ENCODE measurements around the gene KIAA0232. TPM values are rescaled to one million over a fixed set of nuclear protein-coding genes. Genes with fewer than 3 reads are reported as not detected.

Gene KIAA0232
- total and polyA plus RNA-seq, 10 of the 15 experiments (the other 5 are each of a cell fraction or from before 2014, with no cell fraction given), result 2.8 to 15.1 (median 10.8) TPM

DNA sequence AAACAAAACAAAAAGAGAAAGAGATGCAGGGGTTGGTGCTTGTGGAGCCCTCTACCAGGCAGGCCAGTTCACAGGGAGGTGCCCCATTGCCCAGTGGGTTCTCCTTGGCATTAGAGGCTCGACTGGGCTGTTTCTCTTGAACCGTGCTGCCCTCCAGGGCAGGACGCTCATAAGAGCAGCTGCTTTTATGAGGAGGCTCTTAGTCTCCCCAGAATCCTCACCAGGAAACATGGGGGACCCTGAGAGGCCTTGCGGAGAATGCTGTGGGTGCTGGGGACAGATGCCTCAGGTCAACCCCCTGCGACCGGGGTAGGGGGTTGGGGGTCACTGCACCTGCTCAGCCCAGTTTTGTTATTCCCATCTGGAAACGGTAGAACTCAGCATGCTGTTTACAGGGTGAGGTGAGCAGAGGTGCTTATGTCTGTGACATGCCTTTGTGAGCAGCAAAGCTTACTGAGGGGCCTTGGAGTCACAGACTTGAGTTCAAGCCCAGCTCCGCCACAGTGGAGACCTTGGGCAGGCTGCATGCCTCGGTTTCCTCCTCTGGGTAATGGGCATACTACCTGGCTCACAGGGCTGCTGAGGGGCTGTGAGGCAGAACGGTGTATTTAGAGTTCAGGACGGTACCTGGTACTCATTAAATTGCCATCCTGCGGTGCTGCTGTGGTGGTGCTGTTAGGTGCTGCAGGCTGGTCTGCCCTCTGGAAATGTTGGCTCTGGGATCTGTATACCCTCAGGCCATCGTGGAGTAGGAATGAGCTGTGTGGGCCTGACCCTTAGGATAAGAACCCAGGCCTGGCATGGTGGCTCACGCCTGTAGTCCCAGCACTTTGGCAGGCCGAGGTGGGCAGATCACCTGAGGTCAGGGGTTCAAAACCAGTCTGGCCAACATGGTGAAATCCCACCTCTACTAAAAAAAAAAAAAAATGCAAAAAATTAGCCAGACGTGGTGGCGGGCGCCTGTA is 132.8 kb downstream of the KIAA0232 start:
- no peaks in the 10 kb centered on the region for H3K9me3 ChIP-seq (replicated peaks; ENCODE audit: control insufficient read depth, insufficient read depth, low read length)
- no TSS peak for BruUV-seq (replicated peaks)
- FAIRE-seq (no peak), ATAC-seq (no peak), DNase-seq (ENCODE audit: low read depth, low spot score) (no peak)
- 92% methylated on average over 18 of the region's 18 CpGs for WGBS (ENCODE audit: insufficient coverage, insufficient replicate concordance, low lambda C conversion rate, missing lambda C conversion rate)
- H3K4me1 ChIP-seq (ENCODE audit: control insufficient read depth, insufficient read depth, low read length), result peaks cover 32% of the 10 kb centered on the region
- no peak overlapping the region for H3K27ac ChIP-seq (ENCODE audit: control insufficient read depth, insufficient read depth)
- in situ Hi-C loops (cut with MboI) (no loop called here), intact Hi-C loops (cut with micrococcal nuclease; ENCODE audit: unreplicated experiment) (no loop called here)
- ChIA-PET POLR2A (interaction anchor here (0.6 to 0.9 kb wide), 3 partner anchors 22 to 78 kb away, joined by 3 read pairs; no protein-coding TSS in a partner anchor), RAD21 (ENCODE audit: unreplicated experiment) (interaction anchor here (0.9 kb wide), 1 partner anchor 41 kb away, joined by 3 read pairs; no protein-coding TSS in a partner anchor), CTCF (no interaction called here), SMC1A (ENCODE audit: uncharacterized antibody, unreplicated experiment) (no interaction called here)
- no peak overlapping the region for H3K9ac ChIP-seq (ENCODE audit: control insufficient read depth, insufficient read depth, low read length)
- H4K20me1 ChIP-seq (ENCODE audit: control insufficient read depth, insufficient read depth), result no peaks in the 10 kb centered on the region
- no peaks in the 10 kb centered on the region for H3K27me3 ChIP-seq (replicated peaks in 1 of 2; ENCODE audit: control insufficient read depth in 2 of 2, insufficient read depth in 2 of 2, low read length in 1 of 2)
- H3K4me3 ChIP-seq, result no peak overlapping the region
- no peaks in the 10 kb centered on the region for H3K36me3 ChIP-seq (ENCODE audit: control insufficient read depth in 2 of 2, insufficient read depth in 2 of 2, low read length in 1 of 2)
- H2AFZ ChIP-seq (ENCODE audit: control insufficient read depth, low read depth, low read length), result no peak overlapping the region
- TF ChIP-seq PML (IDR thresholded peaks at IDR 0.05; ENCODE audit: low read length) (no peak), BHLHE40 (IDR thresholded peaks at IDR 0.05; ENCODE audit: borderline replicate concordance in 1 of 2, low read depth in 2 of 2, low read length in 1 of 2) (no peak), MYB (IDR thresholded peaks at IDR 0.05; ENCODE audit: borderline replicate concordance, low read depth, low read length) (no peak), BCL11A (IDR thresholded peaks at IDR 0.05; ENCODE audit: low read depth, low read length) (no peak), FOXM1 (IDR thresholded peaks at IDR 0.05; ENCODE audit: low read depth, low read length) (no peak), CREB1 (IDR thresholded peaks at IDR 0.05; ENCODE audit: low read depth) (no peak), MYC (IDR thresholded peaks at IDR 0.05; ENCODE audit: insufficient read depth, insufficient read length, insufficient replicate concordance, low read length, severe bottlenecking) (no peak), NBN (IDR thresholded peaks at IDR 0.05) (no peak), SMAD1 (IDR thresholded peaks at IDR 0.05; ENCODE audit: low read depth, partially characterized antibody) (no peak), EED (IDR thresholded peaks at IDR 0.05; ENCODE audit: low read depth) (no peak), ZNF24 (IDR thresholded peaks at IDR 0.05) (no peak), MTA3 (IDR thresholded peaks at IDR 0.05; ENCODE audit: borderline replicate concordance, low read length) (no peak), SMAD5 (IDR thresholded peaks at IDR 0.05; ENCODE audit: low read depth) (no peak), FOXK2 (IDR thresholded peaks at IDR 0.05) (no peak), NFIC (IDR thresholded peaks at IDR 0.05; ENCODE audit: low read depth, low read length) (no peak)
- TF ChIP-seq, protein P1, sequence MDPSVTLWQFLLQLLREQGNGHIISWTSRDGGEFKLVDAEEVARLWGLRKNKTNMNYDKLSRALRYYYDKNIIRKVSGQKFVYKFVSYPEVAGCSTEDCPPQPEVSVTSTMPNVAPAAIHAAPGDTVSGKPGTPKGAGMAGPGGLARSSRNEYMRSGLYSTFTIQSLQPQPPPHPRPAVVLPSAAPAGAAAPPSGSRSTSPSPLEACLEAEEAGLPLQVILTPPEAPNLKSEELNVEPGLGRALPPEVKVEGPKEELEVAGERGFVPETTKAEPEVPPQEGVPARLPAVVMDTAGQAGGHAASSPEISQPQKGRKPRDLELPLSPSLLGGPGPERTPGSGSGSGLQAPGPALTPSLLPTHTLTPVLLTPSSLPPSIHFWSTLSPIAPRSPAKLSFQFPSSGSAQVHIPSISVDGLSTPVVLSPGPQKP (IDR thresholded peaks at IDR 0.05; ENCODE audit: low read depth, low read length), result no peak
- peaks cover 21% of the 10 kb centered on the region for H3K79me2 ChIP-seq (ENCODE audit: control insufficient read depth, insufficient read depth, low read length)
- H3K4me2 ChIP-seq (ENCODE audit: control insufficient read depth, insufficient read depth), result no peak overlapping the region

Measured in GM12878 (cell line).